ENCODE results near the gene CD7. TPM values are rescaled to one million over a fixed set of nuclear protein-coding genes. Genes with fewer than 3 reads are reported as not detected.

The CD7 gene
- total RNA-seq, 3 donors from 2014 or later = 10.0 to 12.8 (median 12.3) TPM

DNA sequence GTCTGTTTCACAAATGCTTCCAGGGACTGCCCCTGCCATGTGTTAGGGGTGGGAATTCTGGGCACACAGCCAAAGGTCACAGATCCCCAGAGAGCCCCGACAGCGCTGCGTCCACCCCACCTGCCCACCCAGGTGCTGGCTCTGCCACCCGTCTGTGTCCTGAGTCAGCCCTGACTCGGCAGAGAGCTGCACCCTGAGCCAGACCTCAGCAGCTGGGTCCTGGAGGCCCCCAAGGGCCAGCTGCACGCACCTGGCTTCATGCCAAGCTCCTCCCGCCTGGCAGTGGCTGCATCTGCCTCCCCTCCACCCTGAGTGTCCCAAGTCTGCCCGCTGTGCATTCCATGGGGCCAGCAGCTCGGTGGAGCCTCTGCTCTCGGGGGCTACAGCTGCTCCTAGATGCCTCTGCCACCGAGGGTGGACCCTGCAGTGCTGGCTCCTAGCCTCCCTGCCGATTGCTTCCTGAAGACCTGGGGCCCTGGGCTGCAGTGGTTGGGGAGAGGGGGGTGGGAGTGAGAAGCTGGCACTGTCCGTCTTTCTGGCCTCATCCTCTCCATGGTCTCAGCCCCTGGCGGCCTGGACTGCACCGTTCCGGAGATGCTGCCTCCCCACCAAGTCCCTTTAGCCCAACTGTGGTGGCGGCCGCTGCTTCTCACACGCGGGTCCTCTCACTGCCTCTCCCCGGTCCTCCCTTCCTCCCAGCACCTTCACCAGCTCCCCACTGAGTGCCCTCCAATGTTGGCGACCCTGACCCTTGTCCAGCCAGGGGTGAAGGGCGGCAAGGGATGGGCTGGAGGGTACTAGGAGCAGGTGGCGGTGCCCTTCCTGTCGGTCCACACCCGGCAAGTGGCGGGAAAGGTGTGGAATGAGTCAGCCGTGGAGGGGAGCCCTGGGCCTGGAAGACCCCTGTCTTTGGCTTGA is 13.2 kb upstream of the CD7 start:
- intact Hi-C loops (cut with DNase I, micrococcal nuclease) = no loop called here
- TF ChIP-seq, protein P1, sequence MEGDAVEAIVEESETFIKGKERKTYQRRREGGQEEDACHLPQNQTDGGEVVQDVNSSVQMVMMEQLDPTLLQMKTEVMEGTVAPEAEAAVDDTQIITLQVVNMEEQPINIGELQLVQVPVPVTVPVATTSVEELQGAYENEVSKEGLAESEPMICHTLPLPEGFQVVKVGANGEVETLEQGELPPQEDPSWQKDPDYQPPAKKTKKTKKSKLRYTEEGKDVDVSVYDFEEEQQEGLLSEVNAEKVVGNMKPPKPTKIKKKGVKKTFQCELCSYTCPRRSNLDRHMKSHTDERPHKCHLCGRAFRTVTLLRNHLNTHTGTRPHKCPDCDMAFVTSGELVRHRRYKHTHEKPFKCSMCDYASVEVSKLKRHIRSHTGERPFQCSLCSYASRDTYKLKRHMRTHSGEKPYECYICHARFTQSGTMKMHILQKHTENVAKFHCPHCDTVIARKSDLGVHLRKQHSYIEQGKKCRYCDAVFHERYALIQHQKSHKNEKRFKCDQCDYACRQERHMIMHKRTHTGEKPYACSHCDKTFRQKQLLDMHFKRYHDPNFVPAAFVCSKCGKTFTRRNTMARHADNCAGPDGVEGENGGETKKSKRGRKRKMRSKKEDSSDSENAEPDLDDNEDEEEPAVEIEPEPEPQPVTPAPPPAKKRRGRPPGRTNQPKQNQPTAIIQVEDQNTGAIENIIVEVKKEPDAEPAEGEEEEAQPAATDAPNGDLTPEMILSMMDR (IDR thresholded peaks at IDR 0.05) = no peak
- no peaks in the 10 kb centered on the region for H3K9me3 ChIP-seq
- DNase-seq (peak; percentile 58 to 81 (median 76)), ATAC-seq (peak; percentile 0)
- H3K4me3 ChIP-seq = no peak overlapping the region
- H3K36me3 ChIP-seq (ENCODE audit: low read depth) = no peaks in the 10 kb centered on the region
- H3K4me1 ChIP-seq (ENCODE audit: low read depth) = peaks cover 62% of the 10 kb centered on the region

DNA sequence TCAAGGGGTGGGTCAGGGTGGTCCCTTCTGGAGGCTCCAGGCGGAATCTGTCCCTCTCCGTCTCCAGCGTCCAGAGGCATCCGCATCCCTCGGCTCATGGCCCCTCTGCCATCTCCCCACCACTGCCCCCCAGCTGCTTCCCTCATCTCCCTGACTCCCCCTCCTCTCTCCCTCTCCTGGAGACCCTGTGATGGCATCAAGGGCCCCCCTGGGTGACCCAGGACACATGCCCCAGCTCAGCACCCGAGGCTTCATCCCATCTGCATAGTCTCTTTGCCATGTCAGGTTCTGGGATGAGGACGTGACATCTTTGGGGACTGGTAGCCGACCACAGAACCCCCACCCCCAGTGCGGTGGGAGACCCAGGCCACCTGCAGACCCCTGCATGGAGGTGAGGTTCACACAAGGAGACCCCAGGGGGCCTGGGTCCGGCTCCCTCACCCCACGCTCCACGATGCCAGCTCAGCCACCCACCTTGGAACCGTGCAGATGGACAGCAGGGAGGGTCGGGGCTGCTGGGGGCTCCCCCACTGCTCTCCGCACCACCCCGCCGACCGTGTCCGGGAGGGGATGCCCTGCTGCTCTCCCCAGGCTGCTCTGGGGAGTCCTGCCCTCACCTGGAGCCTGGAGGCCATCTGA is 12.4 kb upstream of the CD7 start:
- Histone ChIP-seq H3K36me3 (ENCODE audit: low read depth) (no peaks in the 10 kb centered on the region), H3K9me3 (no peaks in the 10 kb centered on the region), H3K4me1 (ENCODE audit: low read depth) (peaks cover 55% of the 10 kb centered on the region), H3K4me3 (no peak overlapping the region)
- DNase-seq = peak in 1 of 3 donors; percentile 56
- intact Hi-C loops (cut with DNase I, micrococcal nuclease) = loop anchor here in 1 of 2 donors (10.0 kb wide), 1 partner anchor 95 kb away; no protein-coding TSS in a partner anchor
- TF ChIP-seq, protein P1 (IDR thresholded peaks at IDR 0.05) = no peak
- no peak for ATAC-seq

DNA sequence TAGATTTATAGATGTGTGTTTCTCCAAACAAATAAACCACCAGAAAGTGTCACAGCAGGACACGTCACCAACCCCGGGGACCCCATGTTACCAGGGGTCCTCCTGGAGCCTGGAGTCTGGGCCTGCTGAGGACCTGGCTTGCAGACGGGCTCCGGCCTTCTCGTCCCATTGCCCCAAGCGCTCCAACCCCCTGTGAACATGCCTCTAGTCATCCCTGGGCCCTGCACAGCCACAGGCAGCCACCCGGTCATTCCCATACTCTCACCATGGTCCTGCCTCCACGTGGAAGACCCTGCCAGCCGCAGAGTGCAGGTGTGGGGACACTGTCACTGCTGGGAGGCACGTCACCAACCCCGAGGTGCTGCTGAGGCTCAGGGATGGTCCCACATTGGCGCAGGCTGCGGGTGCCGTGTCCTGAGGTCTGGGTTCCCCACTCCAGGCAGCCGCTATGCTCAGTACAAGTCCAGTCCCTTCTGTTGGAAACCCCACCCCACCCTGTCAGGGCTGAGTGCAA is 11.6 kb upstream of the CD7 start:
- peaks cover 48% of the 10 kb centered on the region for H3K4me1 ChIP-seq (ENCODE audit: low read depth)
- ATAC-seq (no peak), DNase-seq (peak in 1 of 3 donors; percentile 58)
- no peak overlapping the region for H3K4me3 ChIP-seq
- H3K36me3 ChIP-seq (ENCODE audit: low read depth) = no peaks in the 10 kb centered on the region
- H3K9me3 ChIP-seq = no peaks in the 10 kb centered on the region
- TF ChIP-seq, protein P1 (IDR thresholded peaks at IDR 0.05) = no peak
- intact Hi-C loops (cut with DNase I, micrococcal nuclease) = loop anchor here in 1 of 2 donors (10.0 kb wide), 1 partner anchor 94 kb away; no protein-coding TSS in a partner anchor

DNA sequence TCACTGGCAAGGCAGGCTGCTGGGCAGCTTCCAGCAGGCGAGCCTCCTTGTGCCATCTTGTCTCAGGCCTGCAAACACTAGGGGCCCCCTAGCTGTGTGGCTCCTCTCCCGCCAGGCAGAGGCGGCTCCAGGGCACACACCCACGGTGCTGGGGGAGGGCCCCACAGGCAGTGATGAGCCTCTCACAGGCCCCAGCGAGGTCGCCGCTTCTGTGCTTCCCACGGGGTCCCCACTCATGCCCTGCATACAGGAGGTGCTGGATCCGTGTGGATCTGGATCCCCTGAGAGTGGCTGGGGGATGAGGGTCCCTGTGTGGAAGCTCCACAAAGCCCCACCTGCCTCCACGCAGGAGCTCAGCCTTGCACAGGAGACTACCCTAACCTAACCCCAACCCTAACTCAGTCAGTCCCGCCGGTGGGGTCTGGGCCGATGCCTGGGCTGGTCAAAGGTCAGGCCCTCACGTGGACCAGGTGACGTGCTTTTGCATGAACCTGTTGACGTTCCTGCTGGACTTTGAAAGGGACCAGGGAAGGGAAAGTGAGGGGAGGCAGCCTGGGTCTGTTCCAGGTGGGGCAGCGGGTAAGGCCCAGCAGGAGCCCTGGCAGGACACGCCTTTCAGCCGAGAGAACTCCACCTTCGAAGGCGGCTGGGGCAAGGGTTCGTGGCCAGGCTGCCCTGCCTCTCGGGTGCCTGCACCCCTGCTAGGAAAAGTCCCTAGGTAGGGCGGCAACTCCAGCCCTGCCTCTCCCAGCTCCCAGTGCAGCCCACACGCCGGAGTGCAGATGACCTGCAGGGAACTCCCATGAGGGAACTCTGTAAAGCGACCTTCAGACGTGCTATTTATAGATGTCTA is 11.0 kb upstream of the CD7 start:
- TF ChIP-seq, protein P1 (IDR thresholded peaks at IDR 0.05) = no peak
- no peaks in the 10 kb centered on the region for H3K36me3 ChIP-seq (ENCODE audit: low read depth)
- no peaks in the 10 kb centered on the region for H3K9me3 ChIP-seq
- DNase-seq = peak; percentile 88 to 91 (median 91)
- intact Hi-C loops (cut with DNase I, micrococcal nuclease) = loop anchor here in 1 of 2 donors (10.0 kb wide), 1 partner anchor 94 kb away; no protein-coding TSS in a partner anchor
- no peak overlapping the region for H3K4me3 ChIP-seq
- peak; percentile 72 for ATAC-seq
- H3K4me1 ChIP-seq (ENCODE audit: low read depth) = peaks cover 44% of the 10 kb centered on the region

DNA sequence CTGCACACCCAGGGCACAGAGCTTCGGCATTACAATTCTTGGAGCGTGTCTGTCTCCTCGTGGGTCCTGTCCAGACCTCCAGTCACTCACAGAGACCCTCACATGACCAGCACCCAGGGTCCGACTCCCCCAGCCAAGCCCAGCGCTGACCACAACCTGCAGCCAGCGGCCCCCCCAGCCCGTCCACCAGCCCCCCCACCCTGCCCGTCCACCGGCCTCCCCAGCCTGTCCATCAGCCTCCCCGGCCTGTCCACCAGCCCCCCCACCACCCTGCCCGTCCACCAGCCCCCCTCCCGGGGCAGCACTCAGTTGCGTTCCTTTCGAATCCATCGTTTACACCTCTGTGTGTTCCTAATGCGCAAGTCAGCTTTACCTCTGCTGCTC is 10.3 kb upstream of the CD7 start:
- Histone ChIP-seq H3K9me3 (no peaks in the 10 kb centered on the region), H3K36me3 (ENCODE audit: low read depth) (no peaks in the 10 kb centered on the region), H3K4me3 (no peak overlapping the region), H3K4me1 (ENCODE audit: low read depth) (peaks cover 37% of the 10 kb centered on the region)
- no peak for DNase-seq
- TF ChIP-seq, protein P1 (IDR thresholded peaks at IDR 0.05) = no peak
- ATAC-seq = no peak
- intact Hi-C loops (cut with DNase I, micrococcal nuclease) = loop anchor here in 1 of 2 donors (10.0 kb wide), 1 partner anchor 93 kb away; no protein-coding TSS in a partner anchor

Measured in mucosa of descending colon (tissue), 3 donors.